Measurements from ENCODE around the gene PARD3. TPM values are rescaled to one million over a fixed set of nuclear protein-coding genes. Genes with fewer than 3 reads are reported as not detected.

Gene PARD3
- total RNA-seq, result 50.8 and 57.1 TPM in 2 replicates

DNA sequence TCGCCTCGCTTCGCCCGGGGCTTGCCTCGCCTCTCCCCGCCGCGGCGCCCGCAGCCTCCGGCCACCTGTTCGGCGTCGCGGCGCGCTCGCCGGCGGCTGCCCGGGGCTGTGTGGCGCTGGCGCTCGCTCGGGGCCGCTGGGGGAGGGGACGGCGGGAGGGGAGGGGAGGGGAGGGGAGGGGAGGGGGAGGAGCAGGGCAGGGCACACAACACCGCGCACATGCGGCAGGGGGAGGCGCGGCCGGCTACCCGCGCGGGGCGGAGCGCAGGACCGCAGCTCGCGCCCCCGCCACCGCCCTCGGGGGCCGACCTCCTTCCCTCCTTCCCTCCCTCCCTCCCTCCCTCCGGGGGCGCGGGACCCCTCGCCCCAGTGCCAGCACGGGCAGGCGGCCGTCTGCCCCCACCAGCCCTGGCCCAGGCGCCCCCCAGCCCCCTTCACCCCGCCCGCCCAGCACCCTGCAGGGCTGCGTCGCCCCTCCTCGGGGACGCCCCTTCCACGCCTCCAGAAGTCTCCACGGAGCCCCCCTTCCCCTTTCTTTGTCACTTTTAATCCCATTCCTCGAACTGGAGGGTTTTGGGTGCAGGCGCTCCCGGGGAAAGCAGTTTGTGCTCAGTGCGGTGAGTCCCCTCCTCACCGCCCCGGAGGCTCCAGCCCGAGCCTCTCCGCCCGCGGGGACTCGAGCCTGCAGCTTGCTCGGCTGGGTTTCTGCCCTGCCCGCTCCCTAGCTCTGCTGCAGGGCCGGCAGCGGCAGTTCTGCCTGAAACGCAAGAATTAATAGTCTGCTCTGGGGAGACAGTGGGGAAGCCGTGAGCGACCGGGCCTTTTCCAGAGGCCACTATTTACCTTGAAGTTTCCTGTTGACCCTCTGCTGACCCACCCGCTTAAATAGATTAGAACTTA, at the start of gene PARD3:
Gene PARD3, minus strand, starts transcription at position 112 of the 900 bp plus-strand sequence. CDS start 301 bp downstream, outside the sequence.

Measured in smooth muscle cell of bladder (primary cell).